GM18507 (cell line): ENCODE results near the gene CNOT11.
"Not testable (repeated sequence)": the region's sequence is repeated elsewhere in the genome, so short reads cannot be mapped to it uniquely, and the experiment has no call there.

Experiments used
- DNase-seq: peaks from one replicate; pipeline ENCODE4 v3.0.0; 2011; ENCODE audit warnings: low read depth; ENCODE audit not compliant: insufficient read length; ENCODE audit errors: extremely low spot score
- FAIRE-seq: peaks from 2 replicates; lab custom pipeline; 2011; peaks lifted over from hg19 to GRCh38; lab: Jason Lieb, UNC

Gene CNOT11

DNA sequence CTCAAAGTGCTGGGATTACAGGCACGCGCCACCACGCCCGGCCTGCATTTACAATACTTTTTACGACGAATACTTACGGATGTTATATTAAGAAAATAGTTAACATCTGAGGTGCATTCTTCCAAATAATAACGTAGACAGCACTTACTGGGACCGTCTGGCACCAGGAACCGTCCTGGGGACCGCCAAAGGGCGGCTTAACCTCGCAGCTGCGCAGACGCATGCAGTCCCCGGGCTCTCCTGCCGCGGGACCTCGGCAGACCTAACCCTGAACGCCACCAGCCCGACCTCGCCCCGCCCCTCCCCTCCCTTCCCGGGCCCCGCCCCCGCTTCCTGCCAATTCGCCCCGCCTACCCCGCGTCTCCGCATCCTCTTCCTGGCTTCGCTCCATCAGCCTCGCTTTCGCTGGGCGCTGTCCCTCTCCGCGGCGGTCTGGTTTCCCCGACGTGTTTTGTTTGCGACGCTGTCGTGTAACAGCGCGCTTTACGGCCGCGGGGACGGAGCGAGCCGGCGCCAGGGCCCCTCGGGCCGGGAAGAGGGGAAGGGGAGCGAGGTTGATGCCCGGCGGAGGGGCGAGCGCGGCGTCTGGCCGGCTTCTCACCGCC is at the start of gene CNOT11:
Gene CNOT11, plus strand, starts transcription at position 479 of the 605 bp plus-strand sequence. Its CDS starts 79 bp downstream, at position 558.
- peak; percentile 88 for DNase-seq
- FAIRE-seq: peak; percentile 97

DNA sequence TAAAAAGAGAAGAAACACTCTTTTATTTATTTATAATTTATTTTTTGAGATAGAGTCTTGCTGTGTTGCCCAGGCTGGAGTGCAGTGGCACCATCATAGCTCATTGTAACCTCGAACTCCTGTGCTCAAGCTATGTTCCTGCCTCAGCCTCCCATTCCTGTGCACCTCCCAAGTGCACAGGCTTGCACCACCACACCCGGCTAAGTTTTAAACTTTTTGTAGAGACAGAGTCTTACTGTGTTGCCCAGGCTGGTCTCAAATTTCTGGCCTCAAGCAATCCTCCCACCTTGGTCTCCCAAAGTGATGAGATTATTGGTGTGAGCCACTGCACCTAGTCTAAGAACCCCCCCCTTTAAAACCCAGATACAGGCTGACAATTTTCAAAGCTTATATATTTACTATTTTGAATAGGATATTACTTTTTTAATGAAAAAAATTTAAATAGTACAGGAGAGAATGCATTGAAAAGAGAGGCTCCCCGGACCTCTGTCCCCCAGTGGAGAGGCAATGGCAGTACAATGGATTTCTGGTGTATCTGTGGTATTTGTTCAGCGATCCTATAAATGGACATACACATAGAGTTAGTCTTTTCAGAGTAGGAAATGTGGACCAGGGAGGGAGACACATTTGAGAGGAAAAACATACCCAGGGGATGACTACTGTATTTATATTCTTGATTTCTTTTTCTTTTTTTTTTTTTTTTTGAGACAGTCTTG is 48.1 kb upstream of the CNOT11 start:
- FAIRE-seq: no peak
- no peak for DNase-seq

DNA sequence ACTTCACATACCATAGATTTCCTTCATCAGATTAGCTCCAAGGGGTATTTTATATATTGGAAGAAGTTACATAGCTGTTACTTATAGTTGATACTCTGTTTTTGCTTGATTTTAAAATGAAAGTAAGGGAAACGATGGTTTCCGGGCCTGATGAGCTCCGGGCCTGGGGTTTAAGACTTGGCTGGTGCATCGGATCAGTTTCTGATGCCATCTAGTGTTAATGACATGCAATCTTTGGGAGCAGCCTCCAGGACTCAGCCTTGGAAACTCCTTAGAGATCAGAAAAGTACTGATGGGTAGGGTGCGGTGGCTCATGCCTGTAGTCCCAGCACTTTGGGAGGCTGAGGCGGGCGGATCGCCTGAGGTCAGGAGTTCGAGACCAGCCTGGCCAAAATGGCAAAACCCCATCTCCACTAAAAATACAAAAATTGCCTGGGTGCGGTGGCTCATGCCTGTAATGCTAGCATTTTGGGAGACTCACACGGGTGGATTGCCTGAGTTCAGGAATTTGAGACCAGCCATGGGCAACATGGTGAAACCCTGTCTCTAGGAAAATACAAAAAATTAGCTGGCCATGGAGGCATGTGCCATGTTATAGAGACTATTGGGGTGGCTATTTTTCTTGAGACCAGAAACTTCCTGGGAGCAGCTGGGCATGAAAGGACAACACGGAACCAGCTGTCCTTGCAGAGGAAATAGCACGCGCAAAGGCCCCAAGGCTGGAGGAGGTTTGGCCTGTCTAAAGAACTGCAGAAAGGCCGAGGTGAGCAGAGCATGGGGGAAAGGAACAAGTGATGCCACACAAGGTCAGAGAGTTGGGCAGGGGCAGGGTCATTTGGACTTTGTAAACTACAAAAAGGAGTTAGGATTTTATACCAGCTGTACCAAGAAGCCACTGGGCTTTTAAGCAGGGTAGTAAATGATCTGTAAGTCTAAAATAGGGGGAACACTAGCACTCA is 46.9 kb upstream of the CNOT11 start:
- DNase-seq (no peak), FAIRE-seq (peak; percentile 49)

DNA sequence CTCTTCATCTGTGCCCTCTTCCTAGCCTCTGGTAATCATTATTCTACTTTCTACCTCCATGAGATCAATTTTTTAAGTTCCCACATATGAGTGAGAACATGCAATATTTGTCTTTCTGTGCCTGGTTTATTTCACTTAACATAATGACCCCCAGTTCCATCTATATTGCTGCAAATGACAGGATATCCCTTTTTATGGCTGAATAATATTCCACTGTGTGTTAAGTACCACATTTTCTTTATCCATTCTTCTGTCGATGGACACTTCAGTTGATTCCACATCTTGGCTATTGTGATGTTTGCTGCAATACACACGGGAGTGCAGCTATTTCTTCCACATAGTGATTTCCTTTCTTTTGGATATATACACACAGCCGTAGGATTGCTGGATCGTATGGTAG is 43.9 kb upstream of the CNOT11 start:
- FAIRE-seq: no peak

DNA sequence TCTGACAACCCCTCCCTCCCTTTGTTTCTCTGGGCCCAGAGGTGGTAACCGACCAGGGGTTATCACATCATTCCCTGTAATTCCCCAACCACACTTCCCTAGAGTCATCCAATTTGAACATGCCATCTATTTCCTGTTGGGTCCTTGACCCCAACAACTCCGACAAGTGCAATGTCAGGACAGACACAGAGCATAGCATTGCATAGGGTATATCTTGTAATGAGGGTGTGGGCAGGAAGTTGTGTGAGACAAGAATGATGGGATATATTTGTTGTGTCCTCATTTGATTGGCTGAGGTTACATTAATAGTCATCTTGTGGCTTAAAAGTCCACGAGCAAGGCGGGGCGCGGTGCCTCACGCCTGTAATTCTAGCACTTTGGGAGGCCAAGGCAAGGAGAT is 33.4 kb upstream of the CNOT11 start:
- FAIRE-seq (no peak), DNase-seq (no peak)

More for the DNA sequence above, 43.9 kb upstream of the CNOT11 start:
- no peak for DNase-seq

DNA sequence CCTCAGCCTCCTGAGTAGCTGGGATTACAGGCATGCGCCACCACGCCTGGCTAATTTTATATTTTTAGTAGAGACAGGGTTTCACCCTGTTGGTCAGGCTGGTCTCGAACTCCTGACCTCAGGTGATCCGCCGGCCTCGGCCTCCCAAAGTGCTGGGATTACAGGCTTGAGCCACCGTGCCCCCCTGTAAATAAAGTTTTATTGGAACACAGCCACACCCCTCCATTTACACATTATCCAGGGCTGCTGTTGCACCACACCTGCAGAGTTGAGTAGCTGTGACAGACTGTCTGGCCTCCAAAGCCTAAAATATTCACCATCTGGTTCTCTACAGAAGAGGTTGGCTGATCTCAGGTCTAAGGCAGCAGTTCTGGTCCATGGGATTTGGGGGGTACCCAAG is 32.6 kb upstream of the CNOT11 start:
- DNase-seq, FAIRE-seq: not testable (repeated sequence)

DNA sequence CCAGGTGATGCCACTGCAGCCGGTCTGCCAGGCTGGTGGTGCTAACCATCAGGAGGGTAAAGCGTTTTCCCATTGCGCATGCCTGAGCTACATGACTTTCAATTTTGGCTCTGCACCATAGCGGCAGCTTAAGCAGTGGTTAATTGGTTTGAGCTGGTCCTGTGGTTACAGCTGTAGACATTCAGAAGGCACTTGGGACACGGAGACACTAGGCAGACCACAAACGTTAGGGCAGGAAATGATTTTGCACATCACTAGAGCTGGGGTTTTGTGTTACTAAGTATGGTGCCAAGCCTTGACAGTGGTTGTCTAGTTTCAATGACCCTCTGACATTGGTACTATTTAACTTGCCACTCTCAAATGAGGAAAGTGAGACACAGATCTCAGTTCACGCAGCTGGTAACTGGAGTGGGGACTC is 28.9 kb upstream of the CNOT11 start:
- peak; percentile 93 for FAIRE-seq
- DNase-seq: peak; percentile 60

DNA sequence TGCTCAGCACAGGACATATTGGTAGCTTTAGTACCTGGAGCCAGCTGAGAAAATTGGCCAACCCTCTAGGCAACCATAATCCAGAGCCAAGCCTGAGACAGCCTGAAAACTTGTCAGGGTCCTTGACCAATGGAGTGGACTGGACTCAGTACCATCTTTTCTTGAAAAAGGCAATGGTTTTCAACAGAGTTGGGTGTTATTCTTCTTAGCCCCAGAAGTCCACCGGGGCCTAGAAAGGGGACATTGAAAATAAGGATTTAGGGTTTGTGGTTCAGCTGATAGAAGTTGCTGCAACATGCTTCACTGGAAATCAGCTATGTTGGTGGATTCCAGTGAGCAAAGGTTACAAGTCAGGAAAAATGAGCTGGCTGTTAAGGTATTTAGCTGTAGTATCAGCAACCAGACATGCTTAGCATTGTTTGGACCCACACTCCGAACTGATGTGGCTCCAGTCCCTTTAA is 22.1 kb upstream of the CNOT11 start:
- FAIRE-seq: no peak
- no peak for DNase-seq

DNA sequence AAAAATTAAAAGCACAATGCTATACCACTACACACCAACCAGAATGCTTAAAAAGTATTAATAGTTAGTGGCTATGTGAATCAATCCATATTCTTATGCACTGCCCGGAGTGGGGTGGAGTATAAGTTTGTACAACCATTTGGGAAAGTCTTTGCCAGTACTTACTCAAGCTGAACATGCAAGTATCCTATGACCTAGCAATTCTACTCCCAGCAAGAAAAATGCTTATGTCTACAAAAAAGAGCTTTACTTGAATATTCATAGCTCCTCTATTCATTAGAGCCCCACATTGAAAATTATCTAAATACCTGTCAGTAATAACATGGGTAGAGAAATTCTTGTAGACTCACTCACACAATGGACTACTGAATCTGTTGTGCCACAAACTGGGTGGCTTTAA is 21.4 kb upstream of the CNOT11 start:
- DNase-seq (no peak), FAIRE-seq (no peak)

DNA sequence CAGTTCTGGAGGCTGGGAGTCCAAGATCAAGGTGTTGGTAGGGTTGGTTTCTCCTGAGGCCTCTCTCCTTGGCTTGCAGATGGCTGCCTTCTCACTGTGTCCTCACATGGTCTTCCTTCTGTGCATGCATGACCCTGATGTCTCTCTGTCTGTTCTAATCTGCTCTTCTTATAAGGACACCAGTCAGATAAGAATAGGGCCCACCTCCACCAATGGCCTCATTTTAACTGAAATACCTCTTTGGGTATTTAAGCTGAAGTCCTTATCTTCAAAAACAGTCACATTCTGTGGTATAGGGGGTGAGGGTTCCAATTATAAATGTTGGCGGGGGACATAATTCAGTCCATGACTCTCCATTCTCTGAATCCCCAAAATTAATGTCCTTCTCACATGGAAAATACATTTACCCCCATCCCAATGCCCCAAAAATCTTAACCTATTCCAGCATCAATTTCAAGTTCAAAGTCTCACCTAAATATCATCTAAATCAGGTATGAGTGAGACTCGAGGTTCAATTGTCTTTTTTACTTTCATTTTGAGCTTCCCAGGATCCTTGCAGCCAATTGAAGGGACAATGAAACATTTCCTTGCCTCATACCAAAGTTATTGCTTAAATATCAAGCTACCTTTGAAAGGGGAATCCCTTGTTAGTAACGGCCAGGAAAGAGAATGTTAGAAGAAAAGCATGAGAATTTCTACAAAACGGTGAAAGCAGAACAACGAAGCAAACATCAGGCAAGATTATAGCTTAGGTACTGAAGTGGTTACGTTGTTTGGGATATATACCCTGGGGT is 20.6 kb upstream of the CNOT11 start:
- FAIRE-seq: no peak

DNA sequence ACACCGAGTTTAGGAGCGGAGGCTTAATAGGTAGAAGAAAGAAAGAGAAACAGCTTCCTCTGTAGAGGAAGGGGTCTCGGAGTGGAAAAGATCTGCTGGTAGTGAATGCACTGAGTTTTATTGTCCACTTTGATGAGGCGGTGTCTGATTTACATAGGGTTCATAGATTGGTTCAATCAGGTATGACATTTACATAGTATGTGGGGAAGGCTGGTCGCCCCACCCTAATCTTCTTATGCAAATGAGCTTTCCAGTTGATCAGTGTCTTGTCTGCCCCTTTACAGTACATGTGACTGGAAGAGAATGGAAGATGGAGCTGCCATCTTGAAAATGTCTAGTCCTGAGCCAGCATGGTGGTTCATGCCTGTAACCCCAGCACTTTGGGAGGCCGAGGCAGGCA is 19.9 kb upstream of the CNOT11 start:
- DNase-seq (no peak), FAIRE-seq (no peak)

More for the DNA sequence above, 20.6 kb upstream of the CNOT11 start:
- no peak for DNase-seq

DNA sequence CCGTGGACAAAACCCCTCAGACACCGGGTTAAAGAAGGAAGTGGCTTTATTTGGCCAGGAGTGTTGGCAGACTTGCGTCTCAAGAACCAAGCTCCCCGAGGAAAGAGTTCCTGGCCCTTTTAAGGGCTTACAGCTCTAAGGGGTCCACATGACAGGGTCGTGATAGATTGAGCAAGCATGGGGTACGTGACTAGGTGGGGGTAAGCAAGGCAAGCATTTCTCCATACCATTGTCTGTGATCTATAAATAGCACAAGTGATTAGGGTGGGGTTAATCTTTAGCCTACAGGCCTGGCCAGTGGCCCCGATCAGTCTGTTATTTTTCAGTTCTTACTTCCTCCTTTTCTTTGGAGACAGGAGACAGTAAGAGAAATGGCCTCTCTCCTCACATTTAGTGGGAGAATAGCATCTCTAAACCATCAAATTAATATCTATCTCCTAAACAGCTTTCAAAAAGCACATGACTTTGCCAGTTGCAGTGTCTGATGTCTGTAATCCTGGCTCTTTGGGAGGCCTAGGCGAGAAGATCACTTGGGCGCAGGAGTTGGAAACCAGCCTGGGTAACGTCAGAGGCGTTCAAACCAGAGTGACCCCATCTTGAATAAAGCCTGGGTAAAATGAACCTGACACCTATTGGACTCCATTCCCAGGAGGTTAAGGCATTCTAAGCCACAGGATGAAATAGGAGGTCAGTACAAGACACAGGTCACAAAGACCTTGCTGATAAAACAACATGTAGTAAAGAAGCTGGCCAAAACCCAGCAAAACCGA is 18.3 kb upstream of the CNOT11 start:
- FAIRE-seq (no peak), DNase-seq (no peak)

DNA sequence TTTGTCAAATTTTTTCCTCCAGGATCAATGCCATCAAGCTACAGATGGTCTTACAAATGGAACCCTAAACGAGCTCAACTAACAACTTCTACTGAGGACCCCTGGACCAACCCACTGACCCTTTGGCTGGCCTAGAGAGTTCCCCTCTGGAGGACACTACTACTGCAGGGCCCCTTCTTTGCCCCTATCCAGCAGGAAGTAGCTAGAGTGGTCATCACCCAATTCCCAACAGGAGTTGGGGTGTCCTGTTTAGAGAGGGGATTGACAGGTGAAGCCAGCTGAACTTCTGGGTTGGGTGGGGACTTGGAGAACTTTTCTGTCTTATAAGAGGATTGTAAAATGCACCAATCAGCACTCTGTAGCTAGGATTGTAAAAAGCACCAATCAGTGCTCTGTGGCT is 16.7 kb upstream of the CNOT11 start:
- DNase-seq, FAIRE-seq: not testable (repeated sequence)

DNA sequence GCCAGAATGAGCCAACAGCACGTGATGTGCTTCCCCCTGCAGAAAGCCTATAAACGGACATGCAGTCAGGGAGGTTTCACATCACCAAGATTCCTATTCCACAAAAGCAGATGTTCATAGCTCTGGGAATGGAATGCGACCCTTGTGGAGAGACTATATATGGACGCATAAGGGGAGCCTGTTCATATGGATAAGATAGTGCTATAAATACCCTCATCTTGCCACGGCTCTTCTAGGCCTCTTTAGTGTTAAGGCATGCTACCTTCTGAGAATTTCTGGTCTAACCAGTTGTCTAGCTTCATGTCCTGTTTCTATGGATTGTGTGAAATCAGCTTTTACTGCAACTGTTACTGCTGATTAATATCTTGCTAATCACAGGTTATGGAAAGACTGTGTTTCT is 14.7 kb upstream of the CNOT11 start:
- not testable (repeated sequence) for DNase-seq, FAIRE-seq

DNA sequence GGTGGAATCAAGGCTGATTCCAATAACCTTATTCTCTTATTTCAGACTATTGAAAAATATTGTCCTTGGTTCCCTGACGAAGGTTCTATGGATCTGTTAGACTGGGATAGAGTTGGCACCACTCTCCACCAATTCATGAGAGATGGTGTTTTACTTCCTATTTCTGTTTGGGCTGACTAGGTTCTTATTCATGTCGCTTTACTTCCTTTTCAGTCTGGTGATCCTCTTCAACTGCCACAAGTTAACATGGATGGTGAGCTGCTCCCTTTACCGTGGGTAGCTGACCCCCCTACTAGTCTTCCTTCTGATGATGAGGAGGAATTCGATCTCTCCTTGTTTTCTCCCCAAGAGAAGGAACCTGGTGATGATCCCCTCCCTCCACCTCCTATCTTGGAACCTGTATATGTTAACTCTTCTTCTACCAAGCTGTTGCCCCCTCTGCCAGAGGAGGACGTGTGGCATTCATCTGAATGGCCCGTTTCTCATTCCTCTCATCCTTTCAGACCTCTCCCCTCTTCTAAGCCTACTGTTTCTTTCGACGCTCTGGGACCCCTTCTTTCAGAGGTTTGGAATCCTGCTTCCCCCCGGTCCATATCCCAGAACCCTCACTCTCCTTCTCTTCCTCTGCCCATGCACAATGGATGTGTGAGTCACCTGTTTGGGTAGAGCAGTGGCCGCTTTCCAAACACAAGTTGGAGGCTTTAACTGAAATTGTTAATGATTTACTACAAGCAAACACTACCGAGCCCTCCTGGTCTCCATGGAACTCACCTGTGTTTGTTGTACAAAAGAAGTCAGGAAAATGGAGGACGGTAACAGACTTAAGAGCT is 13.5 kb upstream of the CNOT11 start:
- FAIRE-seq: no peak
- no peak for DNase-seq

DNA sequence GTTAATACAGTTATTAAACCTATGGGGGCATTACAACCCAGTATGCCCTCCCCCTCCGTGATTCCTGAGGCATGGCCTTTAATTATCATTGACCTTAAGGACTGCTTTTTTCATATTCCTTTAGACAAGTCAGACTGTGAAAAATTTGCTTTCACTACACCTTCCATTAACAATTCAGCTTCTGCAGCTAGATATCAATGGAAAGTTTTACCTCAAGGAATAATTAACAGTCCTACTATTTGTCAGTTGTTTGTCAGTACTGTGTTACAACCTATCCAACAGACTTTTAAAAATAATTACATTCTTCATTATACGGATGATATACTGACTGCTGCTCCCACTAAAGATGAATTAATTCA is 12.9 kb upstream of the CNOT11 start:
- not testable (repeated sequence) for DNase-seq, FAIRE-seq

DNA sequence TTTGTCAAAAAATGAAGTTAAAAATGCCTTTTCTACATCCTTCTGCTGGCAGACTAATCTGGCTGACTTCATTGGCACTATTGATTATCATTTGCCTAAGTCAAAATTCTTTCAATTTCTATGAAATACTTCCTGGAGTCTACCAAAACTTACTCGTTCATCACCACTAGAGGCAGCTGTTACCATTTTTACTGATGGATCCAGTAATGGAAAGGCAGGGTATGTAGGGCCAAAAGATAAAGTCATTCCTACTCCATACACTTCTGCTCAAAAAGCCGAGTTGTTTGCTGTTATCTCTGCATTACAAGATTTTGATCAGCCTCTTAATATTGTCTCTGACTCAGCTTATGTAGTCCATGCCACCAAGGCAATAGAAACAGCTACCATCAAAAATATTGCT is 12.0 kb upstream of the CNOT11 start:
- not testable (repeated sequence) for DNase-seq, FAIRE-seq

DNA sequence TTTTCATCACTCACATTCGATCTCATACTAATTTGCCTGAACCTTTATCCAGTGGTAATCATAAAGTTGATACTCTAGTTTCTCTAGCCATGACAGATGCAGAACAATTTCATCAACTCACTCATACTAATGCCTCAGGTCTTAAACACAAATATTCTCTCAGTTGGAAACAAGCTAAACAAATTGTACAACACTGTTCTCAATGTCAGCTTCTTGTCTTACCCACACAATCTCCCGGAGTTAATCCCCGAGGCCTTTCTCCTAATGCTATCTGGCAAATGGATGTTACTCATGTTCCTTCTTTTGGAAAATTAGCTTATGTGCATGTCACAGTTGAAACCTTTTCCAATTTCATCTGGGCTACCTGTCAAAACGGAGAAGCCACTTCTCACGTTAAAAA is 11.5 kb upstream of the CNOT11 start:
- FAIRE-seq: no peak
- DNase-seq: no peak
